ENCODE measurements around the gene RPP25L. TPM values are rescaled to one million over a fixed set of nuclear protein-coding genes. Genes with fewer than 3 reads are reported as not detected.

The RPP25L gene
- polyA plus RNA-seq, 1 donor from 2014 or later: 31.4 TPM

DNA sequence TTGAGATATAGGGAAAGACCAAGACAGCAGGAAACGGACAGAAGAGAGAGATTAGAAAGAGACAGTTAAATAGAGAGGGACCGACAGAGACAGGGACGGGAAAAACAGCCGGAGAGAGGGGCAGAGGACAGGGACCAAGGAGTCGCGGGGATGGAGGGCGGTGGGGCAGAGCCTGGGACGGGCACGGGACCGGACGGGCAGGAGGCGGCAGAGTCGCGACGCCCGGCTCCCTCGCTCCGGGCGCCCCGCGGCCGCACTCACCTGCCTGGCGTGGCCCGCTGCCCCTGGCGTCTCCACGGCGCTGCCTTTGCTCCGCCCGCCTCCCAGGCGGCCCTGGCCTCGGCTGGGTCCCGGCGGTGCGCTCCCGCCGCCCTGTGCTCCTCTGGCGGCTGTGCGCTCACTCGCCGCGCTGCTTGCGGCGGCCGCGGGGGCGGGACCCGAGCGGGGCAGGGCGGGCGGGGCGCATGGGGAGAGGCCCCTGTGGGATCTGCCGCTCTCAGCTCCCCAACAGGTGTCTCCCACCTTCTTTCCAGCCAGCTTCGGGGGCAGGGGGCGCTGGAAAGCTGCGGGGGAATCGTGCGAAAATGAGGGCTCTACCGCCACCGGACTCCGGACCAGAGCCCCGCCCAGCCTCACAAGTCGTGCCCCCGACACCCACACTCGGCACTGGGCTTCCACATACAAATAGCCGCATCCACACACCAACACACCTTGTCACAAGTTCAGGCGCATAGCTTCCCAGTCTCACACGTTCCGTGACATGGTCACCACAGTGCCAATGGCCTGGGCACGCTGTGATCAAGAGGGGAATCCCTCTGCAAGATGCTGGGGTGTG lies 17.0 kb upstream of the RPP25L start, which contains the start of gene ARID3C:
TSS of gene ARID3C (minus strand) at position 411 of the 835 bp plus-strand sequence. CDS start 1,052 bp downstream, outside the sequence.
- Histone ChIP-seq H4K20me1 (ENCODE audit: insufficient read depth) (no peaks in the 10 kb centered on the region), H3K27ac (ENCODE audit: low read length) (no peak within 1 kb of the TSS), H3K36me3 (ENCODE audit: insufficient read depth, low read length) (no peaks in the 10 kb centered on the region), H3K79me2 (replicated peaks; ENCODE audit: insufficient read depth, low read length) (no peaks in the 10 kb centered on the region), H3K9me3 (ENCODE audit: low read length) (no peaks in the 10 kb centered on the region), H2AFZ (ENCODE audit: low read depth, low read length) (no peak within 1 kb of the TSS), H3K4me2 (ENCODE audit: low read length) (no peak within 1 kb of the TSS), H3K4me3 (ENCODE audit: low read length) (peak within 1 kb of the TSS; percentile 62), H3F3A (ENCODE audit: insufficient read depth, low read length, poor library complexity, severe bottlenecking) (no peaks in the 10 kb centered on the region), H3K9me2 (ENCODE audit: insufficient read depth, low read length) (no peaks in the 10 kb centered on the region), H3K27me3 (ENCODE audit: insufficient read depth, low read depth, low read length) (peaks cover 25% of the 10 kb centered on the region), H3K9ac (ENCODE audit: low read length) (peak within 1 kb of the TSS; percentile 49)
- TF ChIP-seq RAD21 (conservative IDR thresholded peaks at IDR 0.05): no peak
- TF ChIP-seq EP300 (conservative IDR thresholded peaks at IDR 0.05; ENCODE audit: poor library complexity, severe bottlenecking): no peak
- no peak for TF ChIP-seq EZH2 (IDR thresholded peaks at IDR 0.05; ENCODE audit: borderline replicate concordance, insufficient read depth, low read length, poor library complexity, severe bottlenecking)
- no peak for TF ChIP-seq MXI1 (conservative IDR thresholded peaks at IDR 0.05; ENCODE audit: poor library complexity, severe bottlenecking)
- no peak for TF ChIP-seq REST (IDR thresholded peaks at IDR 0.05; ENCODE audit: borderline replicate concordance)
- TF ChIP-seq POLR2AphosphoS5 (IDR thresholded peaks at IDR 0.05): no peak
- TF ChIP-seq TAF1 (IDR thresholded peaks at IDR 0.05; ENCODE audit: low read depth): no peak

- no peak overlapping the region for H2AFZ ChIP-seq (ENCODE audit: low read depth, low read length)
- H3K27me3 ChIP-seq (ENCODE audit: insufficient read depth, low read depth, low read length): peaks cover 25% of the 10 kb centered on the region
- no peaks in the 10 kb centered on the region for H3F3A ChIP-seq (ENCODE audit: insufficient read depth, low read length, poor library complexity, severe bottlenecking)
- no peaks in the 10 kb centered on the region for H3K9me3 ChIP-seq (ENCODE audit: low read length)
- TF ChIP-seq MXI1 (conservative IDR thresholded peaks at IDR 0.05; ENCODE audit: poor library complexity, severe bottlenecking) (no peak), CTCF (IDR thresholded peaks at IDR 0.05; ENCODE audit: poor library complexity, severe bottlenecking) (no peak), SMC3 (conservative IDR thresholded peaks at IDR 0.05; ENCODE audit: poor library complexity) (no peak), TAF1 (IDR thresholded peaks at IDR 0.05; ENCODE audit: low read depth) (no peak), EP300 (conservative IDR thresholded peaks at IDR 0.05; ENCODE audit: poor library complexity, severe bottlenecking) (no peak), POLR2AphosphoS5 (IDR thresholded peaks at IDR 0.05) (no peak), EZH2 (IDR thresholded peaks at IDR 0.05; ENCODE audit: borderline replicate concordance, insufficient read depth, low read length, poor library complexity, severe bottlenecking) (no peak), REST (IDR thresholded peaks at IDR 0.05; ENCODE audit: borderline replicate concordance) (no peak), RAD21 (conservative IDR thresholded peaks at IDR 0.05) (no peak)
- no peaks in the 10 kb centered on the region for H3K9me2 ChIP-seq (ENCODE audit: insufficient read depth, low read length)
- no peak overlapping the region for H3K27ac ChIP-seq (ENCODE audit: low read length)
- peak overlapping the region; percentile 49 for H3K9ac ChIP-seq (ENCODE audit: low read length)
- no peaks in the 10 kb centered on the region for H4K20me1 ChIP-seq (ENCODE audit: insufficient read depth)
- H3K4me3 ChIP-seq (ENCODE audit: low read length): peak overlapping the region; percentile 62
- no peaks in the 10 kb centered on the region for H3K36me3 ChIP-seq (ENCODE audit: insufficient read depth, low read length)
- no peak overlapping the region for H3K4me2 ChIP-seq (ENCODE audit: low read length)
- no peaks in the 10 kb centered on the region for H3K79me2 ChIP-seq (replicated peaks; ENCODE audit: insufficient read depth, low read length)
Observed at GRCh38 chr9:34627716-34628655, 16.1 kb upstream of the RPP25L start.
